ENCODE measurements around the gene ZNF90.

- TF ChIP-seq EZH2 (IDR thresholded peaks at IDR 0.05) (no peak), CTCF (IDR thresholded peaks at IDR 0.05) (no peak)
Observed at GRCh38 chr19:20066861-20067260, 10.9 kb upstream of the ZNF90 start.

All from neural progenitor cell (in vitro differentiated cells).